DMS79 treated with DMSO at 0.1 percent for 48 hours (cell line): ENCODE measurements around the gene COL21A1.

Experiments
- DNase-seq: peaks from one replicate; lab custom pipeline; 2025; lab: John Stamatoyannopoulos, UW

COL21A1 gene

DNA sequence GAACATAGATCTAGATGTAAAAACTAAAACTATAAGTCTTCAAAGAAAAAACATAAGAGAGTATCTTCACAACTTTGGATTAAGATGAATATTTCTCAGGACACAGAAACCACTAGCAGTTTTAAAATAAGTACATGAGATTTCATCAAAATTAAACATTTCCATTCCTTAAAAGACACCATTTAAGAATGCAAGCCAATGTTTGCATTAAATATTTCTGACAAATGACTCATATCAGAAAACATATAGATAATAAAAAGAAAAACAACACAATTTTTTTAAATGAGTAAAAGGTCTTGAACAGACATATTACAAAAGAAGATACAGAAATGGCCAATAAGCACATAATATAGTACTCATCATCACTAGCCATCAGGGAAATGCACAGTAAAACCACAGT lies 59.7 kb downstream of the COL21A1 start:
- no peak for DNase-seq

GRCh38 chr6:56176741-56177140 lies 70.6 kb downstream of the COL21A1 start:
- no peak for DNase-seq

GRCh38 chr6:56173228-56173627 lies 74.2 kb downstream of the COL21A1 start:
- no peak for DNase-seq

- no peak for DNase-seq
These were observed 75.2 kb downstream of the COL21A1 start for GRCh38 chr6:56172144-56172543.

- no peak for DNase-seq
These were observed 78.0 kb downstream of the COL21A1 start for GRCh38 chr6:56169366-56169765.

DNA sequence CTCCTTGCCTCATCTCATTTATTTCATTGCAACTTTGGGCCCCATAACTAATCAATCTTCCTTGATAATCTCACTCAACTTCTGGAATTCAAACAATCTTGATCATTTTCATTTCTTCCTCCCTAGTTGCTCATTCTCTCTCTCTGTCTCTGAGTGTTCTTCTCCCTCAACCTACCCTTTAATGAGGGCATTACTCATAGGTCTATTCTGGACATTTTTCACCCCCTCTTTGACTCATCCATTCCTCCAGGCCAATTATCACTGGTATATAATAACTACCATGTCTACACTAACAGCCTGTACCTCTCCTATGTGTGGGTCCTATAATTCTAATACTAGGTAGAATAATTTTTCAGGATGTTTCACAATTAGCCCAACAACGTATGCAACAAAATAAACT lies 78.8 kb downstream of the COL21A1 start:
- DNase-seq, result no peak

DNA sequence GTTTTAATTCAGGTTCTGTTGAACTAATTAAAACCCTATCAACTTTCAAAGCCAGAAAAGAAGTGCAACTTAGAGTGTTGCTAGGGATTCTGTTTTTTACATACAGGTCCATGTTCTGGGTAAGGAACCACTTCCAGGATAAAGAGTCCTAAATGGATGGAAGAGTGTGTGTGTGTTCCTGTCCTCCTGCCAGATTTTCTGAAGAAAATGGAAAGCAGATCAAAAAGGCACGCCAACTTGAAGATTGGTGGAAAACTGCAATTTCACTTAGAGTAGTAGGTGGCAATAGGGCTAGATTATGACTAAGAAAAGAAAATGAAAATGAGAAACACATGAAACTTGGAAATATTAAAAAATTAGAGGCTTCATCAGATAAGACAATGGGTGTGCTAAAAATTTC lies 85.3 kb downstream of the COL21A1 start:
- no peak for DNase-seq

- DNase-seq, result no peak
These were observed 86.9 kb downstream of the COL21A1 start for GRCh38 chr6:56160489-56160888.

- no peak for DNase-seq
These were observed 88.8 kb downstream of the COL21A1 start for GRCh38 chr6:56158571-56158970.

DNA sequence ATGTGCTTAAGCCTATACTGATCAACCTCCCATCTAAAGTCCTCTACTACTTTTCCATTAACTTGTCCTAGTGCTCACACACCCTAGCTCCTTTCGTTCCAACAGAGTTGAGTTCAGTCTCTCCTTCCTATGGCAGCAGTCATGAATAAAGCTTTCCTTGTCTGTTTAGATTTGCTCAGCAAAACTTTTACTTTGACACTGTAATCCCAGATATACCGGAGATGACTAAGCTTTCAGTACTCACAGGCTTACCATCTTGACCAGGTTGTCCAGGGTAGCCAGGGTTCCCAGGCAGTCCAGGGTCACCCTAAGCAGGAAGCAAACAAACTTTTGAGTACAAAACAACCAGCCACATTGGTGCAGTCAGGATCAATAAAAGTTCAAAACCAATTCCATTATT lies 90.7 kb downstream of the COL21A1 start:
- DNase-seq, result no peak

DNA sequence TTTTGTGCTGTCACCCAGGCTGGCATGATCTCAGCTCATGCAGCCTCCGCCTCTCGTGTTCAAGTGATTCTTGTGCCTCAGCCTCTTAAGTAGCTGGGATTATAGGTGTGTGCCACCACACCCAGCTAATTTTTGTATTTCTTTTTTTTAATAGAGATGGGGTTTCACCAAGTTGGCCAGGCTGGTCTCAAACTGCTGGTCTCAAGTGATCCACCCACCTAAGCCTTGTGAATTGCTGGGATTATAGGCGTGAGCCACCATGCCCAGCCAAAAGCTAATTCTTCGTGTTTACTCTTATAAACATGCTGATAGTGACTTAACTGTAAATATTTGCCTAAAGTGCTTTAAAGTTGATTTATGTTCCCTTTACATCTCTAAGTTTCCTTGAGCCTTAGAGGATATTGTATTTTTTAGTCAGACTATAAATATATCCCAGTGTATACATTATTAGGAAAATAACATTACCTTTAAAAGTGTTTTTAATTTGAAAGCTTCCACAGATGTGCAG lies 91.7 kb downstream of the COL21A1 start:
- no peak for DNase-seq

- DNase-seq, result no peak
These were observed 93.3 kb downstream of the COL21A1 start for GRCh38 chr6:56154076-56154475.

DNA sequence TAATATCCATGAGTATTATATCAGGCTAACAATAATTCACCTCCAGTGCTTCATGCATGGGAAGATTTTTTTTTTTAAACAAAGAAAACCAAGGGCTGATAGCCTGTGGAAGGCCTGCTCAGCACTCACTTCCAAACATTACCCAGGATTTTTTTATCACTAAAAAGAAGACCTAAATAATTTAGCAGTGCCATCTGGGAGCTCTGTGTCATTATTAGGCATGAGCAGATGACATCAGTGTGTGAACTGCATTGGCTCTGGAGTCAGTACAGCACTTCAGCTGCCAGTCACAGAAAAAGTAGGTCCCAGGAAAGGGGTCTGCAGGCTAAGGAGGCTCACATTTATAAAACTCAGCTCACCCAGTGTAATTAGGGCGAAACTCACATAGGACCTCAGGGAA lies 94.8 kb downstream of the COL21A1 start:
- no peak for DNase-seq

GRCh38 chr6:56151609-56152224 lies 95.7 kb downstream of the COL21A1 start:
- no peak for DNase-seq

DNA sequence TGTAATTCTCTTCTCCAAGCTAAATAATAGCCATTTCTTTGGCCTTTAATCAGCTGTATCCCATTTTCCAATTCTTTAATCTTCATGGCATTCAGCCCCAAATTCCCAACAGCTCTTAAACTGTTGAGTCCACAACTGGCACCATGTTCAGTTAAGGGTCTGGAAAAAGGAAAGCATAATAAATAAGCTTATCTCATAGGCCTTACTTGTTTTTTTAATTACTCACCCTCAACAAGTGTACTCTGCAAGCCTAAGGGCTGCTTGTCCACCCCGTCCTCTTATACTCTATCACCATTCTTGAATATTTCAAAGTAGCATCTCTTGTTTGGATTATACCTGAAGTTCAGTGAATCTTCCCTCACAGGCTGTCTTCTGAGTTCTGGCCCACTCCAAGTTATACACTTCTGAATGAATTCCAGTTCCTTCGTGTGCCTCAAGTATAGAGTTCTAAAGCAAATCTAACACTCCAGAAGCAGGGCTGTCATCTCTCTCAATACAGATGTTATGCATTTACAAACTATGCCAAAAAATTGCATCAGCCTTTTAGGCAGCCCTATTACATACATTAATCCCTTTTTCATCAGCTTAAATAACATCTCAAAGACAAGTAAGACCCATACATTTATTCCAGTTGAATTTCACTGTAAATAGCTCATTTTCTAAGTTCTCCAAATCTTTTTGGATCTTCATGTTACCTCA lies 98.7 kb downstream of the COL21A1 start:
- DNase-seq, result no peak

DNA sequence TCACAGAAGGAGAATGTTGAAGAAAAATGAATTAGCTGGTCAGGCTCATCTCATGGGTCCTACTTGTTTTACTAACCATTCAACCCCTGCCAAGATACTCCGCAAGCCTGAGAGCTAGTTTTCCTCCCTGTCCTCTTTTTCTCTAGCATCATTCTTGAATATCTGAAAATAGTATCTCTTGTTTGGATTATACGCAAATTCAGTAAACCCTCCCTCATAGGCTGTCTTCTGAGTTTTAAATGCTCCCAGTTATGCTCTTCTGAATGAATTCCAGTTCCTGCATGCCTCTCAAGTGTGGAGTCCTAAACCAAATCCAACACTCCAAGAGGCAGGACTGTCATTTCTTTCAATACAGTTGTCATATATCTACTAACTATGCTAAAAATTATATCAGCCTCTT lies 99.6 kb downstream of the COL21A1 start:
- no peak for DNase-seq

DNA sequence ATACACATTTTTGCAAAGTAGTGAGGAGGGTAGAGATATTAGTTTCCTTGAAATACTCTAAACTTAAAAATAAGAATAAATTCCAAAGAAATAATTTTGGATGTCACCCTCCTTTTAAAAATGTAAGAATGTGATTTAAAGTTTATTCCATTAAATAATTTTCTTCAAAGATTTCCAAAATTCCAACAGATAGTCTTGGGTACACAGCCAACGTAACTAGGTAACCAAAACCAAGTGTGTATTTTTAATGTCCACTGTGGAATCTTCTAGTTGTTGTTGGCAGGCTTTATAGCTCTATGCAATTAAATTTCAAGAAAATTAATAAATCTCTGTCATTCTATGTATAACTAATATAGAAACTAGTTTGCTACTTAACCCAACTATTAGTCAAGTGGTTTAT lies 101.3 kb downstream of the COL21A1 start:
- no peak for DNase-seq

GRCh38 chr6:56145616-56146015 lies 101.8 kb downstream of the COL21A1 start:
- no peak for DNase-seq

DNA sequence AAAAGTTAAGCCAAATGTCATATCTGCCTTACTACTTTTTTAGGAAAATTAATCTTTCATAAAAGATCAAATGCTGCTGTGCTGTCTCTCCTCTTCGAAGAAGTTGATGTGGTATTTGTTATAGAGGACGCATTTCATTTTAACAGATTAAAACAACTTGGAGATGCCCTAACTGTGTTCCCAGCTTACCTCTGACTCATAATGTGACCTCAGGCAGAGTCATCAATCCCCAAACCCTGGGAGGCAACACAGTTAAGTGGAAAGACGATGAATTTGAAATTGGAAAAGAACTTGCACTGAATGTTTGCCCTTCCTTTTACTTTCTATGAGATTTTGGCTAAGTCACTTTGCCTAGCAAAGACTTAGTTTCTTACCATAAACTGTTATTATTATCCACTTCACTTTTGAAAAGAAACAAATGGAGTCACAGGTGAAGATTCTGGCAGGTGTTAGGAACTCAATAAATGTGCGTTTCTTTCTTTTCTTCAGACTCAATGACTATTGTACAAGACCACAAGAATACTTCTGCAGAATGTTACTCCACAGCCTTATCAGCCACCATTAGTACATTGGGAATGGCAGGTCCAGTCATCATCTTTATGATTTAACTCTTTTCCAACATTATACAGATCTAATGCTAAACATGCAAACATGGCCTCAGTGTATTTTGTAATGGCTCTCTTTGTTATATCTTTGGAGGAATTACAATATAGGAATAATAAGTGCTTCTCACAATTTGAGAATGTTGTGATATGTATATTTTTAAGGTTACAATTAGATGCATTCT lies 102.6 kb downstream of the COL21A1 start:
- no peak for DNase-seq

GRCh38 chr6:56143796-56144195 lies 103.6 kb downstream of the COL21A1 start:
- no peak for DNase-seq

DNA sequence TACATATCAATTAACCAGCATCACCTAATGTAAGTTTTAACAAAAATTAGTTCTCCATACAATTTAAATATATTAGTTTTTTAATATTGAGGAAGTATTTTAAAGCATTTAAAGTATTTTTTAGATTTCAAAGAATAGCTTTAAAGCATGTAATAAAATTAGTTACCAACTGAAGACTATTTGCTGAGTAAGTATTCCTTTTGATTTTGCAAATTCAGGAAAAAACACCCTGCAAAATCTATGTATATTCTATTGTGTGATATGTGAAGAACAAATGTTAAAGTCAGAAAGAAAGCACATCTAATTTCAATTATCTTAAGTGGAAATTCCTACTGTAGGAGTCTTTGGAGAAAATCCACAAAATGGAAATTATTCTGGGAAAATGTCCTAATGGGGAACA lies 107.3 kb downstream of the COL21A1 start:
- DNase-seq, result no peak

GRCh38 chr6:56115715-56116114 lies 131.7 kb downstream of the COL21A1 start:
- DNase-seq, result no peak

- DNase-seq, result no peak
These were observed 138.2 kb downstream of the COL21A1 start for GRCh38 chr6:56109149-56109548.
